ENCODE results near the gene ACVR2B. TPM values are rescaled to one million over a fixed set of nuclear protein-coding genes. Genes with fewer than 3 reads are reported as not detected.

The ACVR2B gene
- total and polyA plus RNA-seq, 2 of the 13 experiments (the other 11 are each of a cell fraction or from before 2014, with no cell fraction given) = 10.0 to 12.7 TPM

GRCh38 chr3:38454884-38455638 is 1.4 kb downstream of the ACVR2B start (continued):
- peak; percentile 20; the same call in 1 of the 2 replicates for TF ChIP-seq PAXIP1 (CRISPR knock-in tag; conservative IDR thresholded peaks at IDR 0.05)
- peak; percentile 84; the same call in 1 of the 2 replicates for TF ChIP-seq ZNF678 (CRISPR knock-in tag; IDR thresholded peaks at IDR 0.05)
- TF ChIP-seq SRSF1 (optimal IDR thresholded peaks at IDR 0.05; ENCODE audit: low read depth, low read length) = peak; percentile 11
- no peak for TF ChIP-seq ZNF7 (CRISPR knock-in tag; IDR thresholded peaks at IDR 0.05)
- TF ChIP-seq RXRB (CRISPR knock-in tag; IDR thresholded peaks at IDR 0.05; ENCODE audit: borderline replicate concordance) = no peak; the same call in 1 of the 2 replicates
- TF ChIP-seq, protein P1, sequence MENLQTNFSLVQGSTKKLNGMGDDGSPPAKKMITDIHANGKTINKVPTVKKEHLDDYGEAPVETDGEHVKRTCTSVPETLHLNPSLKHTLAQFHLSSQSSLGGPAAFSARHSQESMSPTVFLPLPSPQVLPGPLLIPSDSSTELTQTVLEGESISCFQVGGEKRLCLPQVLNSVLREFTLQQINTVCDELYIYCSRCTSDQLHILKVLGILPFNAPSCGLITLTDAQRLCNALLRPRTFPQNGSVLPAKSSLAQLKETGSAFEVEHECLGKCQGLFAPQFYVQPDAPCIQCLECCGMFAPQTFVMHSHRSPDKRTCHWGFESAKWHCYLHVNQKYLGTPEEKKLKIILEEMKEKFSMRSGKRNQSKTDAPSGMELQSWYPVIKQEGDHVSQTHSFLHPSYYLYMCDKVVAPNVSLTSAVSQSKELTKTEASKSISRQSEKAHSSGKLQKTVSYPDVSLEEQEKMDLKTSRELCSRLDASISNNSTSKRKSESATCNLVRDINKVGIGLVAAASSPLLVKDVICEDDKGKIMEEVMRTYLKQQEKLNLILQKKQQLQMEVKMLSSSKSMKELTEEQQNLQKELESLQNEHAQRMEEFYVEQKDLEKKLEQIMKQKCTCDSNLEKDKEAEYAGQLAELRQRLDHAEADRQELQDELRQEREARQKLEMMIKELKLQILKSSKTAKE (CRISPR knock-in tag; IDR thresholded peaks at IDR 0.05; ENCODE audit: borderline replicate concordance) = peak; percentile 53; the same call in 1 of the 2 replicates
- 0 out of 2 replicates have a peak, but pooled peaks have one; percentile 47 for TF ChIP-seq ZNF124 (CRISPR knock-in tag; IDR thresholded peaks at IDR 0.05)
- TF ChIP-seq NFYB (CRISPR knock-in tag; IDR thresholded peaks at IDR 0.05) = 0 out of 2 replicates have a peak, but pooled peaks have one; percentile 21
- TF ChIP-seq SATB2 (CRISPR knock-in tag; IDR thresholded peaks at IDR 0.05) = peak; percentile 19; the same call in 1 of the 2 replicates
- TF ChIP-seq RAD21 (CRISPR knock-in tag; IDR thresholded peaks at IDR 0.05) = no peak
- TF ChIP-seq HMG20B (CRISPR knock-in tag; conservative IDR thresholded peaks at IDR 0.05) = no peak
- no peak for TF ChIP-seq ZNF207 (IDR thresholded peaks at IDR 0.05; ENCODE audit: borderline replicate concordance)
- 0 out of 2 replicates have a peak, but pooled peaks have one; percentile 62 for TF ChIP-seq KDM3A (CRISPR knock-in tag; IDR thresholded peaks at IDR 0.05; ENCODE audit: low read depth)
- no peak for TF ChIP-seq SOX13 (IDR thresholded peaks at IDR 0.05)
- 0 out of 4 replicates have a peak, but pooled peaks of 1 of the 2 experiments have one; percentile 29 for TF ChIP-seq SOX13 (CRISPR knock-in tag; conservative IDR thresholded peaks at IDR 0.05 in 1 of 2, IDR thresholded peaks at IDR 0.05 in 1 of 2)
- peak; percentile 92 for TF ChIP-seq ZSCAN31 (CRISPR knock-in tag; IDR thresholded peaks at IDR 0.05; ENCODE audit: low read depth)
- TF ChIP-seq ZNF816 (CRISPR knock-in tag; IDR thresholded peaks at IDR 0.05; ENCODE audit: borderline replicate concordance) = 0 out of 2 replicates have a peak, but pooled peaks have one; percentile 54
- 0 out of 2 replicates have a peak, but pooled peaks have one; percentile 71 for TF ChIP-seq TBP (CRISPR knock-in tag; IDR thresholded peaks at IDR 0.05)
- 0 out of 2 replicates have a peak, but pooled peaks have one; percentile 24 for TF ChIP-seq FOXO1 (CRISPR knock-in tag; IDR thresholded peaks at IDR 0.05)
- TF ChIP-seq, protein P2, sequence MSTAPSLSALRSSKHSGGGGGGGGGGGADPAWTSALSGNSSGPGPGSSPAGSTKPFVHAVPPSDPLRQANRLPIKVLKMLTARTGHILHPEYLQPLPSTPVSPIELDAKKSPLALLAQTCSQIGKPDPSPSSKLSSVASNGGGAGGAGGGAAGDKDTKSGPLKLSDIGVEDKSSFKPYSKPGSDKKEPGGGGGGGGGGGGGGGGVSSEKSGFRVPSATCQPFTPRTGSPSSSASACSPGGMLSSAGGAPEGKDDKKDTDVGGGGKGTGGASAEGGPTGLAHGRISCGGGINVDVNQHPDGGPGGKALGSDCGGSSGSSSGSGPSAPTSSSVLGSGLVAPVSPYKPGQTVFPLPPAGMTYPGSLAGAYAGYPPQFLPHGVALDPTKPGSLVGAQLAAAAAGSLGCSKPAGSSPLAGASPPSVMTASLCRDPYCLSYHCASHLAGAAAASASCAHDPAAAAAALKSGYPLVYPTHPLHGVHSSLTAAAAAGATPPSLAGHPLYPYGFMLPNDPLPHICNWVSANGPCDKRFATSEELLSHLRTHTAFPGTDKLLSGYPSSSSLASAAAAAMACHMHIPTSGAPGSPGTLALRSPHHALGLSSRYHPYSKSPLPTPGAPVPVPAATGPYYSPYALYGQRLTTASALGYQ (CRISPR knock-in tag; IDR thresholded peaks at IDR 0.05) = 0 out of 2 replicates have a peak, but pooled peaks have one; percentile 3

Data from HepG2 (cell line).